Measurements from ENCODE around the gene KLHL41.

Gene KLHL41

DNA sequence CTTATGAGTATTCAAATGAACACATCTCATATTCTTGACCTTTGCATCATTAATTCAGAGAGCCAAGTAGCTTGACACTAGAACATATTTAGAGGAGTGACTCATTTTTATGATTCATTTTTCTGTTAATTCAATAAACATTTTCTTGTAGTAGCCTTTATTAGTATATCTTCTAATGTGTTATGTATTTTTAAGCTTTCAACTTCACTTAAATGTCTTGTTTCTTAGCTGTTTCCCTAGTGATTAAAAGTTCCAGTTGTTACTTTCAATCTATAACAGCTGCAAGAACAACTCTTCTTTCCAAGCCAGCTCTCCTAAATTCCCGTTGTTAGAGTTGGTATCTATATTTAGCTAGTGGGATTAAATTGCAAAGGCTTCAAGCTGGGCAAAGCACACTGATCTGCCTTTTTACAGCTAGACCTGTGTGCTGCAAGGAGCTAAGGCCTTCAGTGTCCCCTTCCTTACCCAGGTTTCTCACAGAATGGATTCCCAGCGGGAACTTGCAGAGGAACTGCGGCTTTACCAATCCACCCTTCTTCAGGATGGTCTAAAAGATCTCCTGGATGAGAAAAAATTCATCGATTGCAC is at the start of gene KLHL41:
Gene KLHL41, plus strand, starts transcription at position 405 of the 588 bp plus-strand sequence. Its CDS starts 77 bp downstream, at position 482.
- DNase-seq, result no peak

DNA sequence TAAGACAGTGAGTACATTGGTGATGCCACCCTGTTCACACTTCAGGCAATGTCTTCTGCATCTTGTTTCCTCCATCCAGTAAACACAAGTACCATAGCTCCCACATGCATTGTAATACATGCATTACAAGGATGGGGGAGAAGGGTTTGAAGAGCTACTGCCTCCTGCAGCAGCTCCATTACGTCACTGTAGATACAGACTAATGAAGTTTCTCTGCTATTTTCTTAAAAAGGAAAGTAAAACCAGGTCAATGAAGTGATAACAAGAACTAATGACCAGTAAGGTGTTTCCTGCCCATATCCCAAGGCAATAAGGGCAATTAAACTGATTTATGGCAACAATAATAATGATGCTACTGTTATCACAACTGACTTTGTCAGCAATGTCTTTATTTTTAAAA is 48.4 kb upstream of the KLHL41 start:
- DNase-seq, result no peak

DNA sequence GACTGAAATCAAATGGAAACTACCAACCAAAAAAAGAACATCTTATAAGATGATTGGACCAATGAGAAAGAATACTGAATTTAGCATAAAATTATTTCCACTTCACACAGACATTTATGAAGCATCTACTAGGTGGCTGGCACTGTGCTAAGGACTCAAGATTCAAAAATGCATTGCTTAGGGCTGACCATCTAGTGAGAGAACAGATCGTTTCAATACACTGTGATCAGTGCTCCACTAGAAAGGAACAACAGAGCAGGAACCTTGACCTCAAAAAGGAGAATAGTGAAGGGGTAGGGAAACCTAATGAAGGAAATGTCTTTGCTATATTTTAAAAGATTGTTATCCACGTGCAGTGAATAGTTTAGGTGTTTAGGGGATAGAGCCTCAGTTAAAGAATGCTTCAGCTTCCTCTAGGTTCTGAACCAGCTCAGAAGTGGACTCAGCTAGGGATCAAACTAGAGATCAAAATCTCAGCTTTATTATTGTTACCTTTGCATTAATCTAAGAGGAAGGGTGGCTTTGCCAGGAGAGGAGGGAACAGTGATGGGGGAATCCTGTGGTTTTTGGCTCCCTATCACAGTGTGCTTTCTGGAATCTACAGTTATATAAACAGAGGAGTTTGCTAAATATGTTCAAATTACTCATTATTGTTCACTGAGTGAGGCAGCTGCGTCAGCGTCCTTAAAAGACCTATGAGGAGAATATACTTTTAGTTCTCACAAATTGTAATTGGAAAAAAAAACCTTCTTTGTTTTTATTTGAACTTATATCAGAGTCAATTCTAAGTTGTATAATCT is 46.4 kb upstream of the KLHL41 start:
- no peak for DNase-seq

DNA sequence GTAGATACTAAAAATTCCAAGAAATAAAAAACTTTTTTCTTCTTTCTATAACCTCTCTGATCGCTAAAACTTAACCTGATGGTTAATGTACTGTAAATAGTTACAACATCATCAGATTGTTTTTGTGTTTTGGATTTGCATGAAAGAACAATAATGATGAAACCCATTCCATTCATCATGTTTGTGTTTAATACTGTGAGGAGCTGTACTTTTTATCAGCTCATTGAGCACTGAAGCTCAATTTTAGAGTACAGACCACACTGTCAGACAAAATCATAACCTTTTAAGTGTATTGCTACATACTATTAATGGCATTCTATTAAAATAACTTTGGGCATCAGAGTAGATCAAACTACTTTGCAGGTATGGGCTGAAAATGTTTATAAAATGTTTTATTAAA is 45.0 kb upstream of the KLHL41 start:
- DNase-seq, result no peak

DNA sequence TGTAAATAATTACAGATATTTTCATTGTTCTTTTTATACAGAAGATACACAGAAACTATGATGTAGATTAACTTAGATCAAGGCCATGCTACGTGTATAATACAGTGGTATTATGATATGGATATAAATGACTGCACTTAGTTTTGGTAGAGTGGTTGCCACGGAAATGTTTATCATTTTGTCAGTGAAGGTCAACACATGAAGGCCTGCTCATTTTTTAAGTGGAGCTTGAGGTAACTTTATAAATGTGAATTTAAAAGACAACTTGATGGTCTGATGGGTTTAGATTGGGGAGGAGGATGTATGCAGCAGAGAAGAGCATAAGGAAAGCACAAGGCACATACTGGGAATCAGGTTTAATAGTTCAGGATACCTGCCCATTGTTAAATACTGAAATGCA is 44.6 kb upstream of the KLHL41 start:
- DNase-seq, result no peak

DNA sequence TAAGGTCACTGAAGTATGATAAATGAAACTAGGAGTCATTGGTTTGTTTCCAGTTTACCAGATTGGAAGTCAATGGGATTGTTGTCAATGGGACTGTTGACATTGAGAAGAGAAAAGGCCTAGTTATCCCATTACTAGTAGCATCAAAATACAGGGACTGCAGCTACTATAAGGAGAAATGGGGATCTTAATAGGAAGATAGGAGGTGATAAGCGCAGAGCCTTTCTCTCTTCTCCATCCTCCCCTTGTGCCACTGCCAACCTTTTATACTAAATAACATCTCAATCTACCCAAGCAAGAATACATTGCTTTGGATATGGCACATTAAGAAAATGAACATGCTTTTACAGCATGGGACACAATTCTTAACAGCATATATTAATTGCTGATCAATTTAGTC is 40.7 kb upstream of the KLHL41 start:
- DNase-seq, result no peak

DNA sequence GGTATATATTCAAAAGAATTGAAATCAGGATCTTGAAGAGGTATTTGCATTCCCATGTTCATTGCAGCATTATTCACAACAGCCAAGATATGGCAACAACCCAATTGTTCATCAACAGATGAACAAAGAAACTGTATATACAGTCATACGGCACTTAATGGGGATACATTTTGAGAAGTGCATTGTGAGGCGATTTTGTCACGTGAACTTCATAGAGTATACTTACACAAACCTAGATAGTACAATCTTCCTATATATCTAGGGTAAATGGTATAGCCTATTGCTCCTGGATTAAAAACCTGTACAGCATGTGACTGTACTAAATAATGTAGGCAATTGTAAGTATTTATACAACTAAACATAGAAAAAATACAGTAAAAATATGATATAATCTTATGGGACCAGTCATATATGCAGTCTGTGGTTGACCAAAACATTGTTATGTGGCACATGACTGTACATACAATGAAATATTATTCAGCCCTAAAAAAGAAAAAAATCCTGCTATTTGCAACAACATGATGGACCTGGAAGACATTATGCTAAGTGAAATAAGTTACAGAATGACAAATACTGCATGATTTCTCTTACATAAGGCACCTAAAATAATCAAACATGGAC is 39.4 kb upstream of the KLHL41 start:
- DNase-seq, result no peak

DNA sequence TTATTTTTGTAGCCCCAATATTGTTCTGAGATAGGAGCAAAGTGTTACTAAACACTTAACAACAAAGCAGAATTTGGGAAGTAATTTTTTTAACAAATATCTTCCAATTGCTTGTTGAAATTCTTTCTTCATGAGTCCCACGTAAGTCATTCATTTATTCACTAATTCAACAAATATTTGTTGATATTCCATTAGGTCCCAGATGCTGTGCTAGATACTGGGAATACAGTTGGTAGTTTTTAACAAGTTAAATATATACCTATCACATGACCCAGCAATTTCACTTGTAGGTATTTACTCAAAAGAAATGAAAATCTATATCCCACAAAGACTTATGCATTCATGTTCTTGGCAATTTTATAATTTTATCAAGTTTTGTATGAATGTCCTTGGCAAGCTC is 37.3 kb upstream of the KLHL41 start:
- DNase-seq, result no peak

DNA sequence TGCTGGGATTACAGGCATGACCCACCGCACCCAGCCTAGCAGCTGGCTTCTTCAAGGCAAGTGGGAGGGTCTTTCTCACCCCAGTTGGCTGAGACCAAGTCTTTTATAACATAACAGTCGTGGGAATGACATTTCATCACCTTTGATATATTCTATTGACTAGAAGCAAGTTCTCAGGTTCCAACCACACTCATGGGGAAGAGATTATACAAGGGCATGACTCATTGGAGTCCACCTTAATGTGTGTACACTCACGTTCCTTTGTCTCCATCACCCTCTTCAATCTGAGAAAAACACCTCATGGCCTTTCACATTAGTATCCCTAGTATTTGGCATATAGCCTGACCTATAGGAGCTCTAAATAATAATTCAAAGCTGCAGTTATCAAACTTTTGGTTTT is 33.0 kb upstream of the KLHL41 start:
- no peak for DNase-seq

DNA sequence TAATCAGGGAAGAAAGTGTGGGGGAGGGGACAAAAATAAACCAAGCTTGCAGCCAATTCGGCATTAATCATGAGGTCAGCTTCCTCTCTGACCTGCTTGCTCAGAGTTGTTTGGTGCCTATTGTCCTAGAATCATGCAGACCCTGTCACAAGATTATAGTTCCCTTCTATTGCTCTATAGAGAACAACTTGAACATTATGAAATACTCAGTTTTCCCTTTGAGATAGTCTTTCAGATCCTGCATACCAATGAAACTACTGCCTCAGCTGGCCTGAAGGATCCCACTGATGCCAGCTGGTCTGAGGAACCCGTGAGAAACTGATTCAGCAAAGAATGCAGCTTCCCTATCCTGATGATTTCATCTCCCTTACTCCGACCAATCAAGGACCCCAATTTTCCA is 31.2 kb upstream of the KLHL41 start:
- DNase-seq, result no peak

DNA sequence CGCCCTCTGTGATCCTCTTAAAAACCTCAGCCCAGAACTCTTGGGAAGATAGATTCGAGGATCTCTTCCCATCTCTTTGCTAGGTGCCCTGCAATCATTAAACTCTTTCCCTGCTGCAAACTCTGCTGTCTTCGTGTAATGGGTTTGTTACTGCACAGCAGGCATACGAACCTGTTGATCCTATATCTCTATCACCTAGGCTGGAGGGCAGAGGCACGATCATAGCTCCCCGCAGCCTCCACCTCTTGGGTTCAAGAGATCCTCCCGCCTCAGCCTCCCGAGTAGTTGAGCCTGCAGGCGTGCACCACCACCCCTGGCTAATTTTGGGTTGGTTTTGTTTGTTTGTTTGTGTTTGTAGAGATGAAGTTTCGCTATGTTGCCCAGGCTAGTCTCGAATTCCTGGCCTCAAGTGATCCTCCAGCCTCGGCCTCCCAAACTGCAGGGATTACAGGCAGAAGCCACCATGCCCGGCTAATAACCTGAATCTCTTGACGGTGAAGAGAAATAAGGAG is 30.7 kb upstream of the KLHL41 start:
- no peak for DNase-seq

DNA sequence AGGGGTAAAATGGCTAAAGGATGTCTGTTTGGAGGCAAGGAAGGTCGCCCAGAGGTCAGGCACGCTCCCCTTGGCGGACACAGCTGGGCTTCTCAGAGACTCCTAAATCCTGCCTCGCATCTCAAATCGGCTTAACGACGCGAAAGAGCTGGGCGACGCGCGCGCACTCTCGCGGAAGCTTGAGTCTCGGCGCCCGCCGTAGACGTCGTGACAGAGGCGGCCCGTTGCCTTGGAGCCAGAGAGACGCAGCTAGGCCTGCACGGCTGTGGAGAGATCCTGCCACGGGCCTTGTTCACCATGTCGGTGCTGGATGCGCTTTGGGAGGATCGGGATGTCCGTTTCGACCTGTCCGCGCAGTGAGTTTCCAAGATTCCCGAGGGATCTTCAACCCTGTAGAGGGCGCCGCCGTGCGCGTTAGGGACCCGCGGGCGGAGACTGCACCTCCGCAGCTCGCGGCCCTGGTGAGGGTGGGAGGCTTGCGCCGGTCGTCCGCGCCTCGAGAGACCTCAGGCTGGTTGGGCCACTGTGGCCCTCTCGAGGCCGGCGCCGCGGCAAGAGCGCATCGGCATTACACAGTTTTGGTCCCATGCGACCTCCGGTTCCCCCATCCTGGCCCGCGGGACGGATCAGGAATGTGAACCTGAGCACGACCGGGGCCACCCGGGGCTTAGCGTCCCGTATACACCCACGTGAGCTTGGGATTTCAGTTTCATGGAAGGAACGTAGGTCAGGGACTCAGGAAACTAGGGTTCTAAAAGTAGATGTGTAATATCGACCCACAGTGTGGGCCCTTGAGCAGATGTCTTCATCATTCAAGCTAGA is 30.0 kb upstream of the KLHL41 start, which contains the start of gene BBS5:
Gene BBS5, plus strand, starts transcription at position 238 of the 822 bp plus-strand sequence. Its CDS starts 60 bp downstream, at position 298.
- peak; percentile 71 for DNase-seq

DNA sequence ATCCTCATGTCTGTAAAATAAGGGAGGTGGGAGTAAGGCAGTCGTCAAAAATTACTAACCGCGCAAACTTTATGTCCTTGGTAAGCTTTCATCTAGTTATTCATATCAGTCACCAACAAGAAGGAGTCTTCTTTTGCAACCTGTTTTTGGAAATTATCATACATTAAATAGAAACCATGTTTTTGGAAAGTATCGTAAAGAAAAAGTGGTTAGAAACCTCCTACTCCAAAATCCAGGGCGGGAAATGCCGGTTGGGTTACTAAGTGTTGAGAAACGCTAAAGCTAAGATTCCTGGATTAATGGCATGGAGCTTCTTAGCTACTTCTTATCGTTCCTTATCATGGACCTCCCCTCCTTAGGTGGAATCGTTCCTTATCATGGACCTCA is 29.4 kb upstream of the KLHL41 start:
- no peak for DNase-seq

DNA sequence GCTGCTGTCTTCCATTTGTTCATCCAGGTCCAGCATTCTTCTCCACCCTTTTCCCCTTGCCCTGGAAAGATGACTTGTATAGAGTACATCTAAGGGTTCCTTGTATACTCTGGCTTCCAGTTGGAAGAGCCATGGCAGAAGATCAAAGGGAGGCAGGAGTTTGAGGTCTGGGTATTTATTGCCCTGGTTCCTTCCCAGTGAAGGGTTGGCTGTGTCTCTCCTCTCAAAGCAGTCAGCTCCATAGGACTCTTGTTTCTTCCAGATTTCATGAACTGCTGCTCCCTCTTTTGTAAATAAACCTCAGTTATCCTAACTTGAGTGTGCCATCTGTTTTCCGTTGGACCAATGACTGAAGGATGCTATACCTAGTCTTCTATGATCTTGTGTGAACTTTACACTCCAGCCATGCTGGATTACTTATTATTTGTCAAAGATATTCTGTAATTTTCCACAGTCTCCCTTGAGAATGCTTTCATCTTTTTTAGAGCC is 23.8 kb upstream of the KLHL41 start:
- no peak for DNase-seq

DNA sequence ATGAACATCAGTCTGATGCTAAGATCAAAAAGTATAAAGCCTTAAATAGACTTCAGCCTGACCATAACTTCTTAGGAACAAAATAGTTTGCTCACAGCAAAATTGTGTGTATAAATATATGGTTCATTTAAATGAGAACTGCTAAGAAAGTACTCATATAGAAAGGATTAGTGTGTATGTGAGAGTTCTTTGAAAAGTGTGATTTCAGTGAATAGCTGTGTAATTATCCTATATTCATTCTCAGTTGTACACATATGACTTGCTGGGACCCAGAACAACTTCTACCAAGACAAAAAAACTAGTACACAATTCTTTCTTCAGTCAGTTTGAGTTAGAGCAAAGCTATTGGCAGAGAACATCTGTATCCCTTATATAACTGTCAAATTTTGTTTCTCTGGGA is 23.0 kb upstream of the KLHL41 start:
- DNase-seq, result no peak

DNA sequence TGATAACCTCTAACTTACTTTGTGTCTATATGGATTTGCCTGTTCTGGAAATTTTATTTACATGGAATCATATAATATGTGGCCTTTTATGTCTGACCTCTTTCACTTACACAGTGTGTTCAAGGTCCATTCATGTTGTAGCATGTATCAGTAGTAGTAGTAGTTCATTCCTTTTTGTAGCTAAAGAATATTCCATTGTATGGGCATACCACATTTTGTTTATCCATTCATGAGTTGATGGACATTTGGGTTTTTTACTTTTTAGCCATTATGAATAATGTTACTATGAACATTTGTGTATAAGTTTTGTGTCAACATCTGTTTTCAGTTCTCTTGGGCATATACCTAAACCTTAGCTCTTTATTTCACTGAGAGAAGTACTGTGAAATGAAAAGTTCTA is 18.7 kb upstream of the KLHL41 start:
- no peak for DNase-seq

DNA sequence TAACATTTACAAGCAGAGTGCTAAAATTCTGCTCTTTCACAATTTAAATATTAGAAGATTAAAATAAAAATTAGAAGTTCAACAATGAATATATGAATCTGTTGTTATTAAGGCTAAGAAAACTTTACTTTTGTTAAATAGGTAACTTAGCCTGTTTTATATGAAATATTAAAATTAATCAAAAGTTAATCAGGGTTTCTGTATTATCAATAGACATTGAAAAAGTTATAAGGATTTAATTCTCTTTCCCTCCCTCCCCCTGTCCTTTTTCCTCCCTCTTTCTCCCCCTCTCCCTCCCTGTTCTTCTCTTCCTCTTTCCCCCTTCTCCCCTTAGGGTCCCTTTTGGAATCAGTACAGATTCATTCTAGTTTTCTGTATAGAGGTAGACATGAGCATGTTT is 18.1 kb upstream of the KLHL41 start:
- no peak for DNase-seq

DNA sequence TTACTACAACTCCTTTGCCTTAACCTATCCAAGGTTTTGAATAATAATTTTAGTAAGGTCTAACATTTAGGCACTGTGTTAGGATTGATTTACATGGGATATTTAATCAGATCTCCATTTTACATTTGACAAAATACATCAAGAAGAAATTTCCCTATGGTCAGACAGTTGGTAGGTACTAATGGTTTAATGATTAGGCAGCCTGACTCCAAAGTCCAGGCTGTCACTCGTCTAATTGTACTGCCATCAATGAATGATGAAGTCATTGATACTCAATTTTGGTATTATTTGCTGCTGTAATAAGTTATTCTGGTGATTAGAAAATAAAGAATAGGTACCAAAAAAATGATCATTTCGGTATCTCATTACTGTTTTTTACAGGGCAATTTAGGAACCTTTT is 16.1 kb upstream of the KLHL41 start:
- DNase-seq, result no peak

DNA sequence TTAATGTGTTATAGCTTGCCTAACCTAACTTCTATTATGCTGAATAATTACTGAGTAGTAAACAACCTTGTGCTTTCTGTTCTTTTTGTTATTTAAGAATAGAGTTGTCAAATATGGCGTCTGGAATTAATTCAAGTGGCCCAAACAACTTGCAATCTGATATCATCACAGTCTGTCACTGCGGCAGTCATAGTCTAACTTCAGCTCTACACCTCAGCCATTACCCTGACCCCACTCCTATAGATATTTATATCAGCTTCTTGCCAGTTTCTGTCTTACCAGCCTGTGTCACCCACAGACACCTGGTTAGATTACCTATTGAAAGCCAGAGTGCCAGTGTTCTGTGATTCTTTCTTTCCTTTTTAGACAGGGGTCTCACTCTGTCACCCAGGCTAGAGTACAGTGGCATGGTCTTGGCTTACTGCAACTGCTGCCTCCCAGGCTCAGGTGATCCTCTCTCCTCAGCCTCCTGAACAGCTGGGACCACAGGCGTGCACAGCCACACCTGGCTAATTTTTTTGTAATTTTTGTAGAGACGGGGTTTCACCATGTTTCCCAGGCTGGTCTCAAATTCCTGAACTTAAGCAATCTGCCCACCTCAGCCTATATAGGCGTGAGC is 14.1 kb upstream of the KLHL41 start:
- DNase-seq, result no peak

DNA sequence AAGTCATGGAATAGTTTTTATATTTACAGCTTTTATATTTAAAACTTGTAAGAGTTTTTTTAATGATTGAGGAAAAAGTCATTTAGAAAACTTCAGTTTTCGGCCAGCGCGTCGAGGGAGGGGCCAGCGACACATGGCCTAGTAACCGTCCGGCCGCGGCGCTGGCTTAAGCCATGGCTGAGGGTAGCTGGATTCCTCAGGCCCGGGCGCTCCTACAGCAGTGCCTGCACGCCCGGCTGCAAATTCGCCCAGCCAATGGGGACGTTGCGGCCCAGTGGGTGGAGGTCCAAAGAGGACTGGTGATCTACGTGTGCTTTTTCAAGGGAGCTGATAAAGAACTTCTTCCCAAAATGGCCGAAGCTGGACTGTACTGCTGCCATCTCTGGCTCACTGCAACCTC is 4.9 kb upstream of the KLHL41 start:
- DNase-seq, result no peak

DNA sequence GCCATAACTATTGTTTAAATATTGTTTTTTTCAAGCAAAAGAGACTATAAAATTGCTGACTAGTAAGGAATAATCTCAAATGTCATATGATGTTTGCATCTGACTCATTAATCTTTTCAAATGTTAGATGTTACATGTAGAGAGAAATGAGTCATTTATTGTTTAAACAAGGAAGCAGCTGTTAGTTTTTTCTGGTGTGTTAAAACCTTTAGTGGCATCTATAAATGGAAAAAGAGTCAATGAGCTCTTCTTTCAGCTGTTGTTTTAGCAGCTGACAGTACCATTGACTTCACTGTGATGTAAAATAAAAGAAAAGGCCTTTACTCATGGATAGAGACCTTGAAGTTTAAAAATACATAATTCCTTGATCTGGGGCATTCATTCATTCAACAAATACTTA is 1.8 kb upstream of the KLHL41 start:
- no peak for DNase-seq

DNA sequence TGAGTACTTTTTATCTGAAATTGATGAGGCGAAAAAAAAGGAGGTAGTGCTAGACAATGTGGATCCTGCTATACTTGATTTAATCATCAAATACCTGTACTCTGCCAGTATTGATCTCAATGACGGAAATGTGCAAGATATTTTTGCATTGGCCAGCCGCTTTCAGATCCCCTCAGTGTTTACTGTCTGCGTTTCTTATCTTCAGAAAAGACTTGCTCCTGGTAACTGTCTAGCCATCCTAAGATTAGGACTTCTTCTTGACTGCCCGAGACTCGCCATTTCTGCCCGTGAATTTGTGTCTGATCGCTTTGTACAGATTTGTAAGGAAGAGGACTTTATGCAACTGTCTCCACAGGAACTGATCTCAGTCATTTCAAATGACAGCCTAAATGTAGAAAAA is 453 bp downstream of the KLHL41 start:
- no peak for DNase-seq

DNA sequence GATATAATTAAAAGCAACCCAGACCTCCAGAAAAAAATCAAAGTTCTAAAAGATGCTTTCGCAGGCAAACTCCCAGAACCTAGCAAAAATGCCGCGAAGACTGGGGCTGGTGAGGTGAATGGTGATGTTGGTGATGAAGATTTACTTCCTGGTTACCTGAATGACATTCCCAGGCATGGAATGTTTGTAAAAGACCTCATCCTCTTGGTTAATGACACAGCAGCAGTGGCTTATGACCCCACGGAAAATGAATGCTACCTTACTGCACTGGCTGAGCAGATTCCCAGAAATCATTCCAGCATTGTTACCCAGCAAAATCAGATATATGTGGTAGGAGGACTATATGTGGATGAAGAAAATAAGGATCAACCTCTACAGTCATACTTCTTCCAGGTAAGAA is 994 bp downstream of the KLHL41 start:
- no peak for DNase-seq
